ENCODE results near the gene PRPF6.

DNA sequence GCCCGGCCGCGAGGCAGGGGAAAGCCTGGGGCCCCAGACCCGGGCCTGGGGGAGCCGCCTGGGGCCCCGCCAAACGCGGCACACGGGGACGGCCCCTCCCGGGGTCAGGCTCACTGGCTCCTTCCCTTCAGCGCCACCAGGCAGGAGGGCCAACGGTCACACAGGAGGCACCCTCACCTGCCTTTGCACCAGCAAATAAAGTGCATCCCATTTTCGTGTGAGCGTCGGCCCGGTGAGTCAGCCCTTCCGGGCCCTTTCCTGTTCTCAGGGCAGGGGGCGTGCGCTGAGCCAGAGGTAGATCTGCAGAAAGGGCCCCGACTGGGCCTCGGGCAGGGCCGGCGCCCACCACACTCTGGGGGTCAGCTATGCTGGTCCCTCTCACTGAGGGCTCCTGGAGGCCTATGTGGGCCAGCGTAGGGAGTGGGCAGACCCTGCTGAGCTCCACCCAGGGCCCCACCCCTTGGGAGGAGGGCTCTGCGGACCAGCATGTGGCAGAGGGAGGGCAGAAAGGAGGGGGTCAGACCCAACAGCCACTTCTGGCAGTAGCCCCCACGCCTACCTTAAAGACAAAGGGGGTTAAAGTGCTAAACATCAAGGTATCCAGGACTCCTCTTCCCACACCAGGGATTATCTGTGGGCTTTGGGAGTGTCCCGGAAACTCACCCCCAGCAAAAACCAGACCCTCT is 23.8 kb upstream of the PRPF6 start:
- TF ChIP-seq, protein P1, sequence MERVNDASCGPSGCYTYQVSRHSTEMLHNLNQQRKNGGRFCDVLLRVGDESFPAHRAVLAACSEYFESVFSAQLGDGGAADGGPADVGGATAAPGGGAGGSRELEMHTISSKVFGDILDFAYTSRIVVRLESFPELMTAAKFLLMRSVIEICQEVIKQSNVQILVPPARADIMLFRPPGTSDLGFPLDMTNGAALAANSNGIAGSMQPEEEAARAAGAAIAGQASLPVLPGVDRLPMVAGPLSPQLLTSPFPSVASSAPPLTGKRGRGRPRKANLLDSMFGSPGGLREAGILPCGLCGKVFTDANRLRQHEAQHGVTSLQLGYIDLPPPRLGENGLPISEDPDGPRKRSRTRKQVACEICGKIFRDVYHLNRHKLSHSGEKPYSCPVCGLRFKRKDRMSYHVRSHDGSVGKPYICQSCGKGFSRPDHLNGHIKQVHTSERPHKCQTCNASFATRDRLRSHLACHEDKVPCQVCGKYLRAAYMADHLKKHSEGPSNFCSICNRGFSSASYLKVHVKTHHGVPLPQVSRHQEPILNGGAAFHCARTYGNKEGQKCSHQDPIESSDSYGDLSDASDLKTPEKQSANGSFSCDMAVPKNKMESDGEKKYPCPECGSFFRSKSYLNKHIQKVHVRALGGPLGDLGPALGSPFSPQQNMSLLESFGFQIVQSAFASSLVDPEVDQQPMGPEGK (CRISPR knock-in tag; IDR thresholded peaks at IDR 0.05; ENCODE audit: borderline replicate concordance): no peak
- TF ChIP-seq ZFP3 (CRISPR knock-in tag; IDR thresholded peaks at IDR 0.05): no peak
- TF ChIP-seq GLIS3 (CRISPR knock-in tag; IDR thresholded peaks at IDR 0.05): no peak
- TF ChIP-seq TCF4 (CRISPR knock-in tag; IDR thresholded peaks at IDR 0.05; ENCODE audit: borderline replicate concordance): no peak
- TF ChIP-seq, protein P2, sequence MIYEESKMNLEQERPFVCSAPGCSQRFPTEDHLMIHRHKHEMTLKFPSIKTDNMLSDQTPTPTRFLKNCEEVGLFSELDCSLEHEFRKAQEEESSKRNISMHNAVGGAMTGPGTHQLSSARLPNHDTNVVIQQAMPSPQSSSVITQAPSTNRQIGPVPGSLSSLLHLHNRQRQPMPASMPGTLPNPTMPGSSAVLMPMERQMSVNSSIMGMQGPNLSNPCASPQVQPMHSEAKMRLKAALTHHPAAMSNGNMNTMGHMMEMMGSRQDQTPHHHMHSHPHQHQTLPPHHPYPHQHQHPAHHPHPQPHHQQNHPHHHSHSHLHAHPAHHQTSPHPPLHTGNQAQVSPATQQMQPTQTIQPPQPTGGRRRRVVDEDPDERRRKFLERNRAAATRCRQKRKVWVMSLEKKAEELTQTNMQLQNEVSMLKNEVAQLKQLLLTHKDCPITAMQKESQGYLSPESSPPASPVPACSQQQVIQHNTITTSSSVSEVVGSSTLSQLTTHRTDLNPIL (CRISPR knock-in tag; IDR thresholded peaks at IDR 0.05; ENCODE audit: low read depth): no peak
- no peak for TF ChIP-seq ZFP30 (CRISPR knock-in tag; IDR thresholded peaks at IDR 0.05)
- no peak for TF ChIP-seq ZNF565 (CRISPR knock-in tag; conservative IDR thresholded peaks at IDR 0.05; ENCODE audit: low read depth)
- TF ChIP-seq ZC3H10 (CRISPR knock-in tag; IDR thresholded peaks at IDR 0.05): no peak
- TF ChIP-seq SNAI2 (CRISPR knock-in tag; IDR thresholded peaks at IDR 0.05): no peak
- TF ChIP-seq, protein P3, sequence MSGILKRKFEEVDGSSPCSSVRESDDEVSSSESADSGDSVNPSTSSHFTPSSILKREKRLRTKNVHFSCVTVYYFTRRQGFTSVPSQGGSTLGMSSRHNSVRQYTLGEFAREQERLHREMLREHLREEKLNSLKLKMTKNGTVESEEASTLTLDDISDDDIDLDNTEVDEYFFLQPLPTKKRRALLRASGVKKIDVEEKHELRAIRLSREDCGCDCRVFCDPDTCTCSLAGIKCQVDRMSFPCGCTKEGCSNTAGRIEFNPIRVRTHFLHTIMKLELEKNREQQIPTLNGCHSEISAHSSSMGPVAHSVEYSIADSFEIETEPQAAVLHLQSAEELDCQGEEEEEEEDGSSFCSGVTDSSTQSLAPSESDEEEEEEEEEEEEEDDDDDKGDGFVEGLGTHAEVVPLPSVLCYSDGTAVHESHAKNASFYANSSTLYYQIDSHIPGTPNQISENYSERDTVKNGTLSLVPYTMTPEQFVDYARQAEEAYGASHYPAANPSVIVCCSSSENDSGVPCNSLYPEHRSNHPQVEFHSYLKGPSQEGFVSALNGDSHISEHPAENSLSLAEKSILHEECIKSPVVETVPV (CRISPR knock-in tag; IDR thresholded peaks at IDR 0.05): no peak
- no peak for TF ChIP-seq BACH2 (CRISPR knock-in tag; IDR thresholded peaks at IDR 0.05; ENCODE audit: borderline replicate concordance)
- TF ChIP-seq CSDC2 (CRISPR knock-in tag; IDR thresholded peaks at IDR 0.05): no peak
- no peak for TF ChIP-seq ISL1 (CRISPR knock-in tag; IDR thresholded peaks at IDR 0.05)
- no peak for TF ChIP-seq OSR1 (CRISPR knock-in tag; IDR thresholded peaks at IDR 0.05)

Measured in SK-N-SH treated with all-trans-retinoic acid at 6 μM for 48 hours (cell line).